ENCODE measurements around the gene BIN1.

DNA sequence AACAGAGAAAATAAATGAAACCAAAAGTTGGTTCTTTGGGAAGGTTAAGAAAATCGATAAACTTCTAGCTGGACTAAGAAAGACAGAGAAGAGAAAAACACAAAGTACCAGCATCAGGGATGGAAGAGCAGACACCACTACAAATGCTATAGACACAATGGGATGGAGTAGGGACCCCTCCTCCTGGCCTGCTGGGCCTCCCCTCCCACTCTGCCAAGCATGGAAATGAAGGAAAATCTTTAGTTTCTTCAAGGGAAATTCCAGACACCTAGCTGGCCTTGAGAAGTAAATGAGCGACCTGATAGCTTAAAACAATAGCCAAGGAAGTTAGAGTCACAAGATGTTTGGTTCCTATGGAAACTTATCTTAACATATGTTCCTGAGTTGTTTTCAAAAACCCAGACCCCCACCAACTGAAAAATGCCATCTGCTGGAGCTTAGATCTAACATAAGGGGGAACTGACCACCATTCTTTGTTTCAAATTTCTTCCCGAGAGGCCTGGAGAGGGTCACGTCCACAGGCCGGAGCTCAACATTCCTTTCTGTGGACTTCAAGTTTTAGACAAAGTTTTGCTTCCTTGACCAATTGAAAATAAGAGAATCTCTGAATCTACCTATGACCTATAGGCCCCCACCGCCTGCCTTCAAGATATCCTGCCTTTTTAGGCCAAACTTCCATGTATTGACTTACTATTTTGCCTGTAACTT lies 101.9 kb downstream of the BIN1 start:
- TF ChIP-seq POLR2A (IDR thresholded peaks at IDR 0.05) (no peak), CTCF (IDR thresholded peaks at IDR 0.05) (no peak)
